ENCODE results near the gene MGAM2.
A peak's percentile ranks its signal among the peaks of the same experiment; 100 is the strongest.

MGAM2 gene

DNA sequence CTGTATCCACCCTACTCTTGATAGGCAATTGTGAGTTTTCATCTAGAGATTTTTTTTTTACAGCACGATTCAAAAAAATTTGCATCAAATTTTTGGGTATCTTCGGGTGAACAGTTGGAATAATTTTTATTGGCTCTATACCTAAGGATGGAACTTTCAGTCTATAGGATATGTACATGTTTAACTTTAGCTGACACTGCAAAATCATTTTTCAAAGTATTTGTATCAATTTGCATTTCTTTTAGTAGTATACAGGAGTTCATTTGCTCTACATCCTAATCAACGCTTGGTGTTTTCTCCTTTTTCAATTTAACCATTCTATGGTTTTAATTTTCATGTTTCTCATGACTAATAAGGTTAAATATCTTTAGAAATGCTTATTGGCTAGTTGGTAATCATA lies 11.7 kb downstream of the MGAM2 start:
- no peak for DNase-seq (ENCODE audit: low spot score)

DNA sequence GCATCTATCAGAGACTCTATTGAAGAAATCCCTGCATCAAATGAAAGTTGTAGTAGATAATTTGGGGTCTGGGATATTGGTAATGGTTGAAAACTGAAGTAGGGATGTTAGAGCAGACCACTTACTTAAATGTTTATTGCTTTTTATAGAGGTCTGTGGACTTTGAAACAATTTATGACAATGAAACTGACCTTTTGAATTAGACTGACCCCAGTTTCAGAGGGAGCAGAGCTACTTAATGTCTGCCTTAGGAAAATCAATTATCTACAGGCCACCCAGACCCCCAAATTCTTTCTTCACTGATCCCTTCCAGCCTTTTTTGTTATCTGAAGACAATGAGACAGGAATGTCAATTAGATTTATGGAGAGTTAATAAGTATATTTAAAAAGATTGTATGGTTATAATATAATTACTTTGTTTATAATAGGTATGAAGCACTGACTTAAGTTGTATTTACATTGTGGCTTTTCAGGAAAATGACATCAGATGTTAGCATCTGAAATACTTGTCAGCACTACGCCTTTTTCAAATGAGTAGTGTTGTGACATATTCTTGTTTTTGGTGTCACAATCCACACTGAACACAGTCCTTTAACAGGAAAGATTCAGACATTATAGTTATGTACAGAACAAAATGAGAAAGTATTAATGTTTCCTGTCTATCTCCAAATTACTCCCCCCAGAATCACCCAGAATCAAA lies 13.9 kb downstream of the MGAM2 start:
- DNase-seq (ENCODE audit: low spot score): no peak

DNA sequence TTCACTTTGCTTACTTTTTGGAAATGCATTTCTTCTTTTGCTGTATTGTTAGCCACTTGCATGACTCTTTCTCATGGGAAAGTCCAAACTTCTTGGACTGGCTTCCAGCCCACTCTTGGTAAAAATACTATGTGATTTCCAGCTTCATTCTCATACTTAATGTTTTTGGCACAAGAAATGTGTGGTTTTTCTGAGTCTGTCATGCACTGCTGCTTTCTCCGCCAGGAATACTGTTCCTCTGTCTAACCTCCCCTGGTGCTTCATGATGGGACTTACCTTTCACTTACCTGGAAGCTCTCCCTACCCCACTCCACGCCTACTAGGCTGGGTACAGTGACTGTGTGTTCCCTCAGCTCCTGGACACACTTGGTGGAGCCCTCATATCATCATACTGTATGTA lies 18.7 kb downstream of the MGAM2 start:
- no peak for DNase-seq (ENCODE audit: low spot score)

DNA sequence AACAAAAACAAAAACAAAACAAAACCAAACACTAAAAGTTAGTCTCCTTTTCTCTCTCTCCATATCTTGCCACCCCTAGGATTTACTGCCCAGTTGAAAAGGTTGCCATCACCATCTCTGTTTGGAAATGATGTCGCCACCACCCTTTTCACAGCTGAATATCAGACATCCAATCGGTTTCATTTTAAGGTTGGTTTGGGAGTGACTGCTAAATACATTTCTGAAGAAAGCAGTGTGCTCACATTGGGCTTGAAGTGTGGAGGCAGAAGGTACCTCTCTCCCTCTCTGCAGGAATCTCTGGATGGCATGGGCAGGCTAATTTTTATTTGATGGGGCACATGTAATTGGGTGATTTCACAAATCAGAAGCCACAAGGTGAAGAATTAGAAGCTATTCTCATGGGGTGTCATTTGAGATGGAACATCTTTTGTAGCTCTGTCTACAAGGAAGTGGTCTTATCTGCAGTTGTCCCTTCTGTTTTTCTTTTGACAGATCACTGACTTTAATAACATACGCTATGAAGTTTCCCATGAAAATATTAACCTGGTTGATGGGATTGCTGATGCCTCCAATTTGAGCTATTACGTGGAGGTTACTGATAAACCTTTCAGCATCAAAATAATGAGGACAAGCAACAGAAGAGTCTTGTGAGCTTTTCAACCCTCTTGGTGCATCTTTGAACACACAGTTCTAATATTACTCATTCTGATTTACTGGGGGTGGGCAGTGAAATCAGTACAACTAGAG lies 20.1 kb downstream of the MGAM2 start:
- DNase-seq (ENCODE audit: low spot score): no peak

DNA sequence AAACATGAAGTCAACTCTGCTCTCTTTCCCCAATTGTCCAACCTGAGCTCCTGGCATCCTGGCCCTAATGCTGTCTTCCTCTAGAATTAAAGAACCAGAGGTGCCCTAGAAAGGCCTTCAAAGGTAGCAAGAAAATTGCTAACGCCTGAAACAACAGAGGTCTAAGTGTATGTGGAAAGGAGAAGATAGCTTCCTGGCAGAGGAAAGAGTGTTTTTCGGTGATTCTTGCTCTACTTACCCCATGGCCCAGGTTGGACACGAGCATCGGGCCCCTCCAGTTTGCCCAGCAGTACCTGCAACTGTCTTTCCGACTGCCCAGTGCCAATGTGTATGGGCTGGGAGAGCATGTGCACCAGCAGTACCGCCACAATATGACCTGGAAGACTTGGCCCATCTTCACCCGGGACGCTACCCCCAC lies 22.2 kb downstream of the MGAM2 start:
- no peak for DNase-seq (ENCODE audit: low spot score)

DNA sequence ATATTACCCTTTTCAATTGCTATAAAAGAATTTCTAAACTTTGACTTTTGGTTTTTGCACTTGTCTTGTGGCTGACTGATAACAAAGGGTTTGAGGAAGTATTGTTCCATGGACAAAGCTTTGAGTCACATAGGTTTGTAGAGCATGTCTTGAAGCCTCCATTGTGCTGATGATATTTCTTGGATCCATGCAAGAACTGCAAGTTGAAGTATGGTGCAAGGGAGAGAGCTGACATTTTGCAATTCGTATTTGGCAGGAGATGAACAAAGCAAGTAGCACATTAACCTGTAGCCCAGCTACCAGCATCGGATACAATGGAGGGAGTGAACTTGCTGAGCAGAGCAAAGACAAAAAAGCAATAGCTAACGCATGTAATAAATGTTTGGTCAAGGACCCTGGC lies 23.4 kb downstream of the MGAM2 start:
- DNase-seq (ENCODE audit: low spot score): no peak

DNA sequence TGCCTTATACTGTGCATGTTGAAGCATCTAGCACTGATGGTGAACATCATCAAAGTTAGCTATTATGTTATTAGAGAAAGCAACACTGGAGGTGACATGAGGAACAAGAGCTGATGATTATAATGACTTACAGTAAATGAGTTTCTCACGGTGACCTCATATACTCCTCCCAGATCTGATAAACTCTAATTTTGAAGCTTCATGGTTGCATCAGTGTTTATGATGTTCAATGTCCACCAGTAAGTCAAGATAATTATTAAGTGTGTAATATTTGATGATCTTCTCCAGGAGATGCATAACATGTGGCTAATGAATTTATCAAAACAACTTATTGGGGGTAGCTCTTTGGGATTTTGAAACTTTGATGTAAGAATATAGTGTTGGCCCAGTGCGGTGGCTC lies 27.5 kb downstream of the MGAM2 start:
- no peak for DNase-seq (ENCODE audit: low spot score)

DNA sequence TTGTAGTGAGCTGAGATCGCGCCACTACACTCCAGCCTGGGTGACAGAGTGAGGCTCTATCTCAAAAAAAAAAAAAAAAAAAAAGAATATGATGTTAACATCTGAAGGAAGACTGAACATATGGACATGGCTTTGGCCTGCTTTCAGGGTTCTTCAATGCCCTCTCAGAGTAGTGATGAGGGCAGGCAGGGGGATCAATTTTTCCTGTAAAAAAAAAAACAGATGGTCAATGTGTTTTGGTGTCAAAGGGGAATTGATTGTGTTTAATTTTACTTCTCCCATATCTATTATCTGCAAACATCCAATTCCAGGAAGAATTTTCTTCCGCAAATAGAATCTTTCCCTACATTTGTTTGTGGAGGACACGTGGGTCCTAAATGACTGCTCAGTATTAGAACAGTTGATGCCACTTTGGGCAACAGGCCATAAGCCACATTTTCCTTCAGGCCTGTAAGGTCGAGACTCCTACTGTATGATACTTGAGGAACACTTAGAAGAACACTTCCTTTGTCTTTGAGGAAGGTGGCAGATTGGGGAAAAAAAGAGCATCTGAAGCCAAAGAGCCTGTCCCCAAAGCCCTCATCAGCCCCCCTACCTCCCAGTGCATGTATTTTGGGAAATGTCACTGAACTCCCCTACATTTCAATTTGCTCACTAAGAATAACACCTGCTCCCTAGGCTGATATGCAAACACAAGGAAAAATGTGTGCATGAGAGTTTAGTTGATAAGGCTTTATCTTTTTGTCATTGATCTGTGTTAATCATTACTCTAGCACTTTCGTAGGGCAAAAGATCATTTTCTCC lies 28.3 kb downstream of the MGAM2 start:
- no peak for DNase-seq (ENCODE audit: low spot score)

DNA sequence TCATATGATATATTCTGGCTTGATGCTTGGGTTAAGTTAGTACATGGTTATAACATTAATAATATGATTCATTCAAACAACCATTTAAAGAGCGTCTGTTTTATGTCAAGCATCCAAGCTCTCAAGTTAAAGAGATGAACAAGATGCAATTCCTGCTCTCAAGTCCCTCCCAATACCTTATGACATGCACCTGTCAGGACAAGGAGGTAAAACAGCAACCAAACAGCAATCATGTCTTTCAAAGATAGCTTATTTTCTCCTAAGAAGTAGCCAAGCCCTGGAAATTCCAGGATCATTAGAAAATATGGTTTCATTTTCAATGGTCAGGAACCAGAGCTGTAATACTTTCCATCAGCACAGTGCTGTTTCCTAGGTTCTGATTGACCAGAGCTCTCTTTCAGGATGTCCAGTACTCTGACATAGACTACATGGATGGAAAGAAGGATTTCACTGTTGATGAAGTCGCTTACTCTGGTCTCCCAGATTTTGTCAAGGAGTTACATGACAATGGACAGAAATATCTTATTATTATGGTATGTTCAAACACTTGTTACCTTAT lies 29.0 kb downstream of the MGAM2 start:
- DNase-seq (ENCODE audit: low spot score): no peak

DNA sequence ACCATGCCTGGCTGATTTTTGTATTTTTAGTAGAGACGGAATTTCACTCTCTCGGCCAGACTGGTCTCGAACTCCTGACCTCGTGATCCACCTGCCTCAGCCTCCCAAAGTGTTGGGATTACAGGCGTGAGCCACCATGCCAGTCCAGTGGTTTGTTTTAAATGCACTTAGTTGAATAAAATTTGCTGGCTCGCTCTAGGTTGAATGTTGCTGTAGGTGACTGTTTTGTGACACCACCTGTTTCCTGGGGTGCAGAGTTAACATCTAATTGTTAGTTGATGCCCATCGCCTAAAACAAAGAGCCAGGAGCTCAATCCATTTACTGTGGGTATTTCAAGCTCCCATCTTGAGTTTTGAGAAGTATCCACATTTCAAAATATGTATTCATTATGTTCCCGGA lies 31.2 kb downstream of the MGAM2 start:
- DNase-seq (ENCODE audit: low spot score): no peak

DNA sequence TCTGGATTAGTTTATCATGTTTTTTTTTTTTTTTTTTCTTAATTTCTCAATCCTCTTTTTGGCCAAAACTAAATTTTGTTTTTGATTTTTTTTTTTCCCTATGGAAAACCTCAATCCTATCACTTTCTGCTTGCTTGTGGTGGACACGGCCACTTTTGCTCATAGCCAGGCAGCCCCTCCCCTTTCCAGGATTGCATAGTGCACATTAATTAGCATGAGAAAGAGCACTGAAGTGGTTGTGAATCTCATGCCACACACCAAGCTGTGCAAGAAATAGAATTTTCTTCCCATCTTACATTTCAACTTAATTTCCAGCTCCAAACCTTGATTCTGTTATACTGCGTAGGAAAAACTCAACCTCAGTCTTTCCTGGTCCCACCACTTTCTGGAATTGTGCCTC lies 34.6 kb downstream of the MGAM2 start:
- DNase-seq (ENCODE audit: low spot score): no peak

DNA sequence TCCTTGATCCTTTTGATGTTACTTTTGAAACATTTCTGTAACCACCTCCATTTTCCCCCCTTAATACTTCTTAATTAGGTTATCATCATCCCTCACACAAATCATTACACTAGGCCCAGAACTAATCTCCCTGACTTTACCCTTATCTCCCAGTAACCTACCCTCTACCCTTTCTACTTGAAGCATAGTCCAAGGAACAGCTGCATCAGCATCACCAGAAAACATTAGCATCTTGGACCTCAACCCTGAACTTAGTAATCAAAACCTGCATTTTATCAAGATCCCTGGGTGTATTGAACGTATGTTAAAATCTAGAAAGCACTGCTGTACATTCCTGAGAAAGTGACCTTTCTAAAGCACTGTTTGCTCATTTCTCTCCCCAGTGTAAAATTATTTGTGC lies 38.8 kb downstream of the MGAM2 start:
- no peak for DNase-seq (ENCODE audit: low spot score)

DNA sequence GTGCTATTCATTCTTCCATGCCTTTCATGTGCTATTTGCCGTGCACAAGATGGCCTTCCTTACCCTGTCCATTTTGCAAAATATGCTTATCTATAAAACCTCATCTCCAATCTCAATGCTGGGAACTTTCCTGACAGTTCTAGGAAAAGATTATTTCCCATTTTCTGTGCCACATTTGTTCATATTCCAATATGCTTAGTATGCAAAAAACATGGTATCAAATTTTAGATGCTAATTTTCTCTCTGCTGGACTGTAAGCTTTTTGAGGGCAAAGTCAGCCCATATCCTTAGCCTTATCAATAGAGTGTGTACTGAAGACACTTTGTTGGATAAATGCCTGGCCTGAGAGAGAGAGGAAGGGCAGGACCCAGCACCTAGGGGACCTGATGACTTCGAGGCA lies 39.4 kb downstream of the MGAM2 start:
- no peak for DNase-seq (ENCODE audit: low spot score)

DNA sequence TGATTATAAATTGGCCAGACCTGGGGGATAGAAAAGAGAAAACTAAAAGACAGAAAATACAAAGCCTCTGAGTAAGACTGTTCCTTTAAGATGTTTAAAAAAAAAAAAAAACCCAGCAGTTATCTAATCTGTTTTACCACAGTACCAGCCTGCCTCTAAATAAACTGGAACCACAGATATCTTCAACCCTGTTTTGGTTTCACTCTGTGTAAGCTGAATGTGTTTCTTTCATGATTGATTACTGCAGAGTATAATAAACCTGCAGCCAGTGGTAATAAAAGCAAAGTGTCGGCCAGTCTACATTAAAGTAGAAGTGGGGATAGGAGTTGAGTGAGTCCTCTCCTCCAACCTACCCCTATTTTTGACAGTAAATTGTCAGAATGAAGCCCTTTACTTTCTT lies 40.6 kb downstream of the MGAM2 start:
- no peak for DNase-seq (ENCODE audit: low spot score)

DNA sequence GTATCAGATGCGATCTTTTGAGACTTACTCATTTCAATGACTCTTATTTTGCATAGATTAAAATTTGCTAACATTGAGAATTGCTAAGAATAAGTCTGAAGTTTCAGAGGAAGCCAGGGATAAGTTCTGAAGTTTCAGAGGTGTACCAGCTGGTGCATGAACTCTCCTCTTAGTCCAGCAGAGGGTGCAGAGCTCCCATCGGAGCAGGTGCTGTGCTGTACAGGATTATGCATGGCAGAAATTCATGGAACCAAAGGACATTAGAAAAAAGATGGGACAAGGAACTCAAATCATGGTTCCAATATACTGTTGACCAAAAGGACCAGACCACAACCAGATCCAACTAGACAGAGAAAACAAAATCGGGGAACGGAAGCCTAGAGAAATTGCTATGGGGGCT lies 41.9 kb downstream of the MGAM2 start:
- DNase-seq (ENCODE audit: low spot score): peak; percentile 29

DNA sequence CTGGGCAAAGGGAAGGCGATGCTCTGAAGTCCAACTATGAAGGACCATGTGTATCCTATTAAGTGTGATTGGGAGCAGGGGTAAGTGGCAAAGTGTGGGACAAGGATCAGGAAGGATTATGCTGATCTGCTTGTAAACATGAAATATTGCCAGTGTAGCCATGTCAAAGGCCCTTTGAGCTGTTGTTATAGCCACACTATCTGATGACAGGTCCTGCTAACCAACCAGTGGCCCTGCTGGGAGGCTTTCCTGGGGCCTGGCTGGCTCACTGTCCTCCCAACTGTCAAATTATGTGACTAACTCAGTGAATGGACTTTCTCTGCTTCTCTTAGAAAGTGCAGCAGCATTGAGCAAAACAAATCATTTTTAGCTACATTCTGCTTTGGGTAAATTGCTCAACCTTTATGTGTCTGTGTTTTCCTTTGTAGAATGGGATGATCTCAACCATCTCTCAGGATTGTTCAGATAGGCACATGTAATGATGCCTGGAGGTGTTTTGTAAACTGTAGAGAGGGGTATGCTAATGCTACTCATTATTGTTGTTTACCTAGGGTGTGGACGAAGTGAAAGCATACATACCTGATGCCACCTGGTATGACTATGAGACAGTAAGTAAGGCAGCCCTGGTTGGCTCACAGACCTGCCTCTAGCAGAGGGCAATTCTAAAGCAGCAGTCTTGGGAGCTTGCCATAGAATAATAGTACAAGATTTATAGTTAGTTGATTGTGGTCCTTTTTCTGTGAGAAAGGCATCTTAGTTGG lies 47.4 kb downstream of the MGAM2 start:
- DNase-seq (ENCODE audit: low spot score): peak; percentile 31

DNA sequence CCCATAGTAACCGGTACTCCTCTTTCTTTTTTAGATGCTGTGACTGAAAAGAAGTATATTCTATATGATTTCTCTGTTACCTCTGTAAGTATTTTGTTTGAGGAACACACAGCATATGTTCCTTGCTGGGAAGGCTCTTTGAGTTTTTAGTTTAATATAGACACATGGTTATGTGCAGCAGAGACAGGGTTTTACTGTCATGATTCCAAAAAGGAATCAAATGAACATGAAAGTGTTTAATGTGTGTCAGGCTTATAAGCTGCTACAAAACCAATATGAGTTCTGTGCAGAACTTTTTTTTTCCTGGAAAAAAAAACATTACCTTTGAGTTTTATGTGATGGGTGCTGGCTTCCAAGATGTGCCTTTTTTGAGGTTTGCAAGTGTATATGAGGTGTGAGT lies 50.4 kb downstream of the MGAM2 start:
- DNase-seq (ENCODE audit: low spot score): no peak

DNA sequence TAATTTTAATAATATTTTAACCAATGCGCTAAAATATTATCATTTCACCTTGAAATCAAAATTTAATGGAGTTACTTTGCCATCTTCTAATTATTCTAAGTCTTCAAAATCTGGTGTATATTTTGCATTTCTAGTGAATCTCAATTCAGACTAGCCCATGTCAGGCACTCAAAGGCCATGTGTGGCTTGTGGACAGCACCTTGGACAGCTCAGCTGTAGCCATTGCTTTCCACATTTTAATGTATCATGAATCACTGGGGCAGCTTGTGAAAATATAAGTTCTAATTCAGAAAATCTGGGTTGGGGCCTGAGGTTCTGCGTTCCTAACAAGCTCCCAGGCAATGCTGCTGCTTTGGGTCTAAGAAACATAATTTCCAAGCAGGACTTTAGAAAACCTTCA lies 57.2 kb downstream of the MGAM2 start:
- no peak for DNase-seq (ENCODE audit: low spot score)

DNA sequence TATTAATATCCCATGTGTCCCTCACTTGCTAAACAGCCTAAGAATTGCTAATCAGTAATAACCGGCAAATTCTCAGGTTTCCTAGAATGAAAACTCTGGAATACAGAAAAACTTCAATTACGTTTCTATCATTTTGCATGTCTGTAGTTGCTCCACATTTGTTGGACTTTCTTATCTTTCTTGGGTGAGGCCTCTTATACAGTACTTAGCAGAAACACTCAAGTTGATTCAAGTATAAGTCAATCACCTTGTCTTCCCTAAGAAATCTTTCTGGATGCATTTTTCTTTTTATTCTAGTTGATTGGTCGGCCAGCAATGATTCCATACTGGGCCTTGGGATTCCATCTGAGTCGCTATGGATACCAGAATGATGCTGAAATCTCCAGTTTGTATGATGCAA lies 61.4 kb downstream of the MGAM2 start:
- no peak for DNase-seq (ENCODE audit: low spot score)

DNA sequence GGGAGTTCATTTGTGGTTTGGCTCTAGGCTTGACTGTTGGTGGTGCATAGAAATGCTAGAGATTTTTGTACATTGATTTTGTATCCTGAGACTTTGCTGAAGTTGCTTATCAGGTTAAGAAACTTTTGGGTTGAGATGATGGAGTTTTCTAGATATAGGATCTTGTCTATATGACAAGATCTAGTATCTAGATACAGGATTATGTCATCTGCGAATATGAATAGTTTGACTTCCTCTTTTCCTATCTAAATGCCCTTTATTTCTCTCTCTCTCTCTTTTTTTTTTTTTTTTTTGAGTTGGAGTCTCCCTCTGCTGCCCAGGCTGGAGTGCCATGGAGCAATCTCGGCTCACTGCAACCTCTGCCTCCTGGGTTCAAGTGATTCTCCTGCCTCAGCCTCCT lies 62.9 kb downstream of the MGAM2 start:
- DNase-seq (ENCODE audit: low spot score): no peak

DNA sequence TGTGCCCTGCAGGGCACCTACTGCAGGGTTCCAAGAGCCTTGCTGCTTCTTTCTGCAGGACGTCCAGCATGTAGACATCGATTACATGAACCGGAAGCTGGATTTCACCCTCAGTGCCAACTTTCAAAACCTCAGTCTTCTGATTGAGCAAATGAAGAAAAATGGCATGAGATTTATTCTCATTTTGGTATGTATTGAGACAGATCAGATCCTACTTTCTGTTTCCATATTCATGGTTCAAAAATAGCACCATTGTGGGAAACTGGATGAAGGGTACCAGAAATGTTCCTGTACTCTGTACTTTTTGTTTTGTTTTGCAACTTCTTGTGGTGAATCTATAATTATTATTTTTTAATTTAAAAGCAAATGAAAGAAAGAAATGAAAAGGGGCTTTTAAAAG lies 64.1 kb downstream of the MGAM2 start:
- DNase-seq (ENCODE audit: low spot score): no peak

DNA sequence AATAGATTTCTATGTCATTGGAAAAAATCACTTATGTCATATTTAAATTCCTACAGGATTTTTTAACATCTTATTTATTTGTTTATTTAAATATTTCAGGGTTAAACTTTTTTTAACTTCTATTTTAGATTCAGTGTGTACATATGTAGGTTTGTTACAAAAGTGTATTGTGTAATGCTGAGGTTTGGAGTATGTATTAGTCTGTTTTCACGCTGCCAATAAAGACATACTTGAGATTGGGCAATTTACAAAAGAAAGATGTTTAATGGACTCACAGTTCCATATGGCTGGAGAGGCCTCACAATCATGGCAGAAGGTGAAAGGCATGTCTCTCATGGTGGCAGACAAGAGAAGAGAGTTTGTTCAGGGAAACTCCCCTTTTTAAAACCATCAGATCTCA lies 65.4 kb downstream of the MGAM2 start:
- no peak for DNase-seq (ENCODE audit: low spot score)
